Endothelial cell of umbilical vein (primary cell): Measurements from ENCODE around the gene STRN3. TPM values are rescaled to one million over a fixed set of nuclear protein-coding genes. Genes with fewer than 3 reads are reported as not detected.
"Not testable (repeated sequence)": the region's sequence is repeated elsewhere in the genome, so short reads cannot be mapped to it uniquely, and the experiment has no call there.

ENCODE experiments used
- BruUV-seq: library from RNA; stranded (reverse); fragments of 400-500 nt; replicated peaks from 2 replicates; lab custom pipeline; 2021; lab: Mats Ljungman, UMichigan
- CTCF ChIA-PET: fragments of 300-600, 350-600 bp; sonication (Branson Sonifier 250); formaldehyde crosslinking; loops from one replicate; lab custom pipeline; 2021; ENCODE audit warnings: antibody characterized with exemption, inconsistent platforms; lab: Charles Lee
- POLR2A ChIA-PET: fragments of 300-600, 350-600 bp; sonication (Branson Sonifier 250); formaldehyde crosslinking; loops from one replicate; lab custom pipeline; 2021; ENCODE audit warnings: antibody characterized with exemption, inconsistent platforms; lab: Charles Lee
- DNase-seq: peaks from one replicate; pipeline ENCODE4 v3.0.0-alpha.2; 2011; ENCODE audit warnings: low read depth, low spot score
- FAIRE-seq: peaks from 2 replicates; lab custom pipeline; 2011; peaks lifted over from hg19 to GRCh38; lab: Jason Lieb, UNC
- H2AFZ ChIP-seq: 2 replicates; pipeline ENCODE4 v1.6.0; 2012; ENCODE audit warnings: low read depth, low read length, control low read depth, inconsistent platforms
- H3K27ac ChIP-seq: 2 replicates; pipeline ENCODE4 v1.5.1; 2011; ENCODE audit warnings: low read depth, mild to moderate bottlenecking, control low read depth, low read length, moderate library complexity; ENCODE audit not compliant: insufficient read depth
- H3K27me3 ChIP-seq, 2 experiments: 2 replicates each; pipeline versions ENCODE4 v1.6.0 to v1.6.1; 2011; ENCODE audit warnings: low read length in 2 of 2, mixed read lengths in 1 of 2; ENCODE audit not compliant: control insufficient read depth in 2 of 2, insufficient read depth in 2 of 2
- H3K36me3 ChIP-seq, 2 experiments: 2 replicates in 1 of 2; 3 replicates in 1 of 2; pipeline ENCODE4 v1.5.1; 2011; ENCODE audit warnings: low read length in 2 of 2, mild to moderate bottlenecking in 1 of 2, moderate library complexity in 1 of 2; ENCODE audit not compliant: control insufficient read depth in 2 of 2, insufficient read depth in 2 of 2; ENCODE audit errors: extremely low read depth in 1 of 2
- H3K4me1 ChIP-seq: 3 replicates; pipeline ENCODE4 v1.5.1; 2011; ENCODE audit warnings: mild to moderate bottlenecking, low read length; ENCODE audit not compliant: control insufficient read depth, insufficient read depth; ENCODE audit errors: extremely low read depth
- H3K4me2 ChIP-seq: 2 replicates; pipeline ENCODE4 v1.6.1; 2011; ENCODE audit warnings: low read length, control low read depth, mixed read lengths; ENCODE audit not compliant: insufficient read depth
- H3K4me3 ChIP-seq, 3 experiments: fragments of 200-600 bp in 1 of 3; sonication (generic), shearing (Covaris generic) in 1 of 3; replicated peaks in 1 of 3; 2 replicates each; pipeline ENCODE4 v1.5.1; 2011 to 2016; ENCODE audit warnings: control low read depth in 3 of 3, low read length in 3 of 3, mild to moderate bottlenecking in 2 of 3, inconsistent platforms in 1 of 3, low read depth in 1 of 3, moderate library complexity in 1 of 3; ENCODE audit not compliant: insufficient read depth in 1 of 3
- H3K79me2 ChIP-seq: 2 replicates; pipeline ENCODE4 v1.6.0; 2012; ENCODE audit warnings: low read length, inconsistent platforms; ENCODE audit not compliant: control insufficient read depth, insufficient read depth
- H3K9ac ChIP-seq: replicated peaks from 2 replicates; pipeline ENCODE3; 2011; ENCODE audit warnings: low read length, control low read depth; ENCODE audit not compliant: insufficient read depth; ENCODE audit errors: extremely low read depth
- H3K9me1 ChIP-seq: replicated peaks from 3 replicates; pipeline ENCODE4 v1.6.0; 2011; ENCODE audit warnings: mild to moderate bottlenecking, low read length; ENCODE audit not compliant: control insufficient read depth, insufficient read depth; ENCODE audit errors: extremely low read depth
- H3K9me3 ChIP-seq: replicated peaks from 2 replicates; pipeline ENCODE4 v1.5.1; 2012; ENCODE audit warnings: low read length, inconsistent platforms; ENCODE audit not compliant: control insufficient read depth, insufficient read depth
- H4K20me1 ChIP-seq: replicated peaks from 2 replicates; pipeline ENCODE3; 2011; ENCODE audit warnings: mild to moderate bottlenecking, low read length; ENCODE audit not compliant: control insufficient read depth, insufficient read depth; ENCODE audit errors: extremely low read depth
- CTCF ChIP-seq, 2 donors: IDR thresholded peaks; 1 replicate in 1 of 2; 2 replicates in 1 of 2; pipeline ENCODE4 v1.5.1; 2011; ENCODE audit warnings: low read length in 2 of 2, mild to moderate bottlenecking in 2 of 2, moderate library complexity in 2 of 2, control low read depth in 1 of 2, inconsistent platforms in 1 of 2, low read depth in 1 of 2; ENCODE audit not compliant: insufficient read depth in 1 of 2; ENCODE audit errors: extremely low read depth in 1 of 2
- EZH2 ChIP-seq: IDR thresholded peaks from 2 replicates; pipeline ENCODE4 v1.6.1; 2012; ENCODE audit warnings: borderline replicate concordance, low read depth, mild to moderate bottlenecking, moderate library complexity, low read length, inconsistent platforms; ENCODE audit not compliant: severe bottlenecking
- FOS ChIP-seq: IDR thresholded peaks from 2 replicates; pipeline ENCODE4 v1.6.1; 2011; ENCODE audit warnings: mild to moderate bottlenecking, low read length, moderate library complexity, borderline replicate concordance; ENCODE audit not compliant: insufficient read depth
- GATA2 ChIP-seq: IDR thresholded peaks from 2 replicates; pipeline ENCODE4 v1.7.0; 2011; ENCODE audit warnings: low read depth, mild to moderate bottlenecking, moderate library complexity, mixed read lengths, low read length; ENCODE audit not compliant: insufficient read length, insufficient read depth
- JUN ChIP-seq: IDR thresholded peaks from 2 replicates; pipeline ENCODE4 v1.6.1; 2011; ENCODE audit warnings: borderline replicate concordance, low read depth; ENCODE audit not compliant: insufficient read length, insufficient read depth
- MAX ChIP-seq: IDR thresholded peaks from 2 replicates; pipeline ENCODE4 v1.6.1; 2011; ENCODE audit not compliant: insufficient read depth, insufficient read length
- MYC ChIP-seq: IDR thresholded peaks from one replicate; pipeline ENCODE4 v1.6.1; 2011; ENCODE audit warnings: mild to moderate bottlenecking, low read depth, low read length
- POLR2A ChIP-seq: IDR thresholded peaks from 2 replicates; pipeline ENCODE4 v1.6.1; 2012; ENCODE audit warnings: low read depth, mild to moderate bottlenecking, control low read depth, low read length
- POLR2AphosphoS5 ChIP-seq: IDR thresholded peaks from 2 replicates; pipeline ENCODE4 v1.6.1; 2012; ENCODE audit warnings: low read depth, mild to moderate bottlenecking, control low read depth, low read length, moderate library complexity; ENCODE audit not compliant: insufficient read depth
- dilution Hi-C: fragments of 300-500 bp; cut with MboI; formaldehyde crosslinking; loops from one replicate; pipeline ENCODE4 v1.15.0; 2019; ENCODE audit warnings: low sequenced_read_pairs; ENCODE audit not compliant: extremely low pct_ligation_motif_present
- intact Hi-C: fragments of 100-400 bp; cut with micrococcal nuclease; formaldehyde crosslinking; loops from one replicate; pipeline ENCODE4 v1.10.0; 2022
- polyA plus RNA-seq, 4 experiments: library from polyadenylated mRNA; depleted of rRNA in 3 of 4; stranded (reverse) in 3 of 4; unstranded in 1 of 4; fragments of >200 nt; gene quantifications; 2 replicates each; pipeline versions ENCODE4 v1.2.1 to v1.2.3, GENCODE V29; 2011 to 2012; ENCODE audit warnings: missing spikeins in 1 of 4
- total RNA-seq: library from RNA; stranded (reverse); gene quantifications from 2 replicates; pipeline ENCODE4 v1.2.3, GENCODE V29; 2021

Gene STRN3
- total and polyA plus RNA-seq, 2 donors (not counting 3 experiments of a cell fraction or from before 2014, with no cell fraction given): 8.4 to 35.1 TPM

GRCh38 chr14:31057035-31057434 lies 30.9 kb upstream of the STRN3 start:
- no TSS peak for BruUV-seq
- dilution Hi-C loops: no loop called here
- intact Hi-C loops: no loop called here
- no peak overlapping the region for H3K4me2 ChIP-seq
- no peak overlapping the region for H2AFZ ChIP-seq
- TF ChIP-seq GATA2 (no peak), CTCF (IDR thresholded peaks at IDR 0.05; ENCODE audit: extremely low read depth in 1 of 2, insufficient read depth in 1 of 2, low read depth in 1 of 2, low read length in 2 of 2) (no peak), POLR2A (no peak), JUN (no peak), MYC (no peak), MAX (no peak), EZH2 (no peak), POLR2AphosphoS5 (no peak), FOS (no peak)
- no peaks in the 10 kb centered on the region for H4K20me1 ChIP-seq
- H3K9me3 ChIP-seq: no peaks in the 10 kb centered on the region
- no peak overlapping the region for H3K27ac ChIP-seq
- ChIA-PET POLR2A (interaction anchor here (0.9 kb wide), 1 partner anchor 31 kb away, joined by 8 read pairs; the partner anchor contains the start of gene STRN3), CTCF (interaction anchor here (1.4 to 1.5 kb wide), 2 partner anchors 12 to 14 kb away, joined by 3 to 4 read pairs; no protein-coding TSS in a partner anchor)
- no peaks in the 10 kb centered on the region for H3K36me3 ChIP-seq
- DNase-seq (no peak), FAIRE-seq (no peak)
- no peak overlapping the region for H3K4me3 ChIP-seq
- H3K79me2 ChIP-seq: no peaks in the 10 kb centered on the region
- no peaks in the 10 kb centered on the region for H3K4me1 ChIP-seq
- H3K27me3 ChIP-seq: no peaks in the 10 kb centered on the region
- no peak overlapping the region for H3K9ac ChIP-seq
- H3K9me1 ChIP-seq: no peaks in the 10 kb centered on the region

GRCh38 chr14:31052905-31053586 lies 26.9 kb upstream of the STRN3 start:
- H3K36me3 ChIP-seq, H2AFZ ChIP-seq, H3K9ac ChIP-seq, H3K27ac ChIP-seq, FAIRE-seq, H3K27me3 ChIP-seq, H4K20me1 ChIP-seq, H3K4me2 ChIP-seq, intact Hi-C loops, H3K4me1 ChIP-seq, H3K79me2 ChIP-seq, H3K9me1 ChIP-seq, BruUV-seq, H3K4me3 ChIP-seq, DNase-seq, dilution Hi-C loops, H3K9me3 ChIP-seq: not testable (repeated sequence)
- ChIA-PET POLR2A (interaction anchor here (0.7 kb wide), 2 partner anchors 17 to 109 kb away, joined by 3 to 4 read pairs; no protein-coding TSS in a partner anchor), CTCF (interaction anchor here (0.7 to 1.2 kb wide), 2 partner anchors 14 to 153 kb away, joined by 4 read pairs; no protein-coding TSS in a partner anchor)
